IMR-90 (cell line): ENCODE measurements around the gene U2SURP. TPM values are rescaled to one million over a fixed set of nuclear protein-coding genes. Genes with fewer than 3 reads are reported as not detected.

ENCODE experiments used
- ATAC-seq: fragments of 200-7000 bp; cut with Tn5 transposase; 2 replicates; pipeline ENCODE4 v1.9.1; 2020; ENCODE audit warnings: low read depth, mild to moderate bottlenecking, moderate library complexity
- BruUV-seq: library from RNA; stranded (reverse); fragments of 400-500 nt; replicated peaks from 2 replicates; lab custom pipeline; 2021; lab: Mats Ljungman, UMichigan
- CTCF ChIA-PET: fragments of 300-600 bp; formaldehyde crosslinking; extraction: SDS; loops from one replicate; lab custom pipeline; 2021; ENCODE audit warnings: antibody characterized with exemption; lab: Yijun Ruan, JAX
- POLR2A ChIA-PET: fragments of 300-600 bp; sonication (Branson Sonifier 250); formaldehyde crosslinking; loops from one replicate; lab custom pipeline; 2022; ENCODE audit warnings: antibody characterized with exemption; ENCODE audit not compliant: unreplicated experiment; lab: Charles Lee
- DNase-seq: peaks from one replicate; pipeline ENCODE4 v3.0.0; 2013
- H2AFZ ChIP-seq: replicated peaks from 2 replicates; pipeline ENCODE3; 2013; ENCODE audit warnings: low read length, mild to moderate bottlenecking; ENCODE audit not compliant: poor library complexity
- H2AK5ac ChIP-seq: 2 replicates; pipeline ENCODE4 v1.6.1; 2013; ENCODE audit warnings: low read depth, low read length, inconsistent platforms
- H2AK9ac ChIP-seq: replicated peaks from 2 replicates; pipeline ENCODE3; 2013; ENCODE audit warnings: mild to moderate bottlenecking, low read depth, low read length, moderate library complexity; ENCODE audit not compliant: poor library complexity
- H2BK120ac ChIP-seq: 2 replicates; pipeline ENCODE4 v1.6.1; 2013; ENCODE audit warnings: low read depth, low read length, inconsistent platforms
- H2BK15ac ChIP-seq: 3 replicates; pipeline ENCODE4 v1.6.1; 2013; ENCODE audit warnings: low read depth, low read length, inconsistent platforms
- H2BK20ac ChIP-seq: 2 replicates; pipeline ENCODE4 v1.6.1; 2013; ENCODE audit warnings: low read depth, mild to moderate bottlenecking, inconsistent platforms, low read length, moderate library complexity
- H2BK5ac ChIP-seq: 2 replicates; pipeline ENCODE4 v1.6.1; 2013; ENCODE audit warnings: mild to moderate bottlenecking, low read depth, low read length, inconsistent platforms; ENCODE audit not compliant: poor library complexity, severe bottlenecking
- H3K14ac ChIP-seq: replicated peaks from 2 replicates; pipeline ENCODE4 v1.6.1; 2013; ENCODE audit warnings: low read depth, low read length, inconsistent platforms
- H3K18ac ChIP-seq: 2 replicates; pipeline ENCODE4 v1.6.1; 2013; ENCODE audit warnings: low read depth, low read length, control low read depth
- H3K23ac ChIP-seq: 2 replicates; pipeline ENCODE4 v1.6.1; 2013; ENCODE audit warnings: low read depth, low read length, inconsistent platforms
- H3K27ac ChIP-seq: 2 replicates; pipeline ENCODE4 v1.5.1; 2013; ENCODE audit warnings: mild to moderate bottlenecking, control low read depth, low read length; ENCODE audit not compliant: insufficient read depth
- H3K27me3 ChIP-seq: 2 replicates; pipeline ENCODE4 v1.6.1; 2013; ENCODE audit warnings: low read length; ENCODE audit not compliant: control insufficient read depth, insufficient read depth
- H3K36me3 ChIP-seq: 2 replicates; pipeline ENCODE4 v1.6.1; 2013; ENCODE audit warnings: low read length, mixed read lengths; ENCODE audit not compliant: control insufficient read depth, insufficient read depth
- H3K4ac ChIP-seq: 2 replicates; pipeline ENCODE4 v1.6.1; 2013; ENCODE audit warnings: low read depth, low read length, inconsistent platforms
- H3K4me1 ChIP-seq: 2 replicates; pipeline ENCODE4 v1.6.1; 2013; ENCODE audit warnings: low read length, mixed read lengths; ENCODE audit not compliant: control insufficient read depth, insufficient read depth
- H3K4me2 ChIP-seq: 2 replicates; pipeline ENCODE4 v1.6.1; 2013; ENCODE audit warnings: low read depth, mild to moderate bottlenecking, control low read depth, low read length, moderate library complexity
- H3K4me3 ChIP-seq: 2 replicates; pipeline ENCODE4 v1.5.1; 2013; ENCODE audit warnings: low read depth, mild to moderate bottlenecking, control low read depth, low read length, moderate library complexity; ENCODE audit not compliant: insufficient read depth
- H3K56ac ChIP-seq: 2 replicates; pipeline ENCODE4 v1.6.1; 2013; ENCODE audit warnings: low read length, inconsistent platforms; ENCODE audit not compliant: insufficient read depth; ENCODE audit errors: extremely low read depth
- H3K79me1 ChIP-seq, 2 experiments: 2 replicates each; pipeline ENCODE4 v1.6.1; 2013; ENCODE audit warnings: low read length in 2 of 2, inconsistent platforms in 1 of 2, low read depth in 1 of 2
- H3K9ac ChIP-seq: 2 replicates; pipeline ENCODE4 v1.6.1; 2013; ENCODE audit warnings: low read depth, low read length, control low read depth
- H3K9me1 ChIP-seq: 2 replicates; pipeline ENCODE4 v1.6.1; 2013; ENCODE audit warnings: low read length, inconsistent platforms; ENCODE audit not compliant: insufficient read depth
- H3K9me3 ChIP-seq: 2 replicates; pipeline ENCODE4 v1.6.1; 2013; ENCODE audit warnings: low read length; ENCODE audit not compliant: control insufficient read depth, insufficient read depth
- H4K20me1 ChIP-seq: 2 replicates; pipeline ENCODE4 v1.6.1; 2013; ENCODE audit warnings: low read length, inconsistent platforms; ENCODE audit not compliant: insufficient read depth
- H4K5ac ChIP-seq: 2 replicates; pipeline ENCODE4 v1.6.1; 2013; ENCODE audit warnings: mild to moderate bottlenecking, low read depth, low read length, control low read depth
- H4K8ac ChIP-seq, 2 experiments: 2 replicates each; pipeline ENCODE4 v1.6.1; 2013; ENCODE audit warnings: low read depth in 2 of 2, low read length in 2 of 2, control low read depth in 1 of 2, inconsistent platforms in 1 of 2
- H4K91ac ChIP-seq: 2 replicates; pipeline ENCODE4 v1.6.1; 2013; ENCODE audit warnings: low read depth, low read length, inconsistent platforms; ENCODE audit not compliant: insufficient read depth
- BHLHE40 ChIP-seq: fragments of 150-350 bp; IDR thresholded peaks from 2 replicates; pipeline ENCODE4 v1.6.1; 2016; ENCODE audit warnings: mild to moderate bottlenecking, low read depth, low read length
- CEBPB ChIP-seq: IDR thresholded peaks from 2 replicates; pipeline ENCODE4 v1.6.1; 2012; ENCODE audit warnings: low read depth, low read length, improper control_type of control experiment
- CTCF ChIP-seq: conservative IDR thresholded peaks from 2 replicates; pipeline ENCODE4 v1.5.1; 2012; ENCODE audit warnings: mild to moderate bottlenecking, low read depth, low read length, improper control_type of control experiment
- ELK1 ChIP-seq: fragments of 150-350 bp; IDR thresholded peaks from 2 replicates; pipeline ENCODE4 v1.6.1; 2016; ENCODE audit warnings: low read depth, mild to moderate bottlenecking, low read length, moderate library complexity, borderline replicate concordance
- FOS ChIP-seq: fragments of 150-350 bp; IDR thresholded peaks from 2 replicates; pipeline ENCODE4 v1.6.1; 2016; ENCODE audit warnings: low read depth, low read length
- RAD21 ChIP-seq: IDR thresholded peaks from 2 replicates; pipeline ENCODE4 v1.6.1; 2012; ENCODE audit warnings: low read length, improper control_type of control experiment
- USF2 ChIP-seq: fragments of 150-350 bp; IDR thresholded peaks from 2 replicates; pipeline ENCODE4 v1.6.1; 2017; ENCODE audit warnings: mild to moderate bottlenecking, antibody characterized with exemption, low read length, low read depth
- WGBS, 2 experiments: methylation state at CpG; one replicate each; pipeline versions ENCODE4 v1.1.5 to v1.1.7; 2013; ENCODE audit warnings: missing lambda C conversion rate in 2 of 2; ENCODE audit not compliant: insufficient read length in 1 of 2; ENCODE audit errors: extremely low coverage in 2 of 2; 5-methylcytosine and 5-hydroxymethylcytosine counted together
- dilution Hi-C: fragments of 300-500 bp; cut with HindIII; formaldehyde crosslinking; loops from one replicate; pipeline ENCODE4 v1.14.3; 2018; ENCODE audit warnings: low sequenced_read_pairs; ENCODE audit not compliant: unreplicated experiment
- in situ Hi-C: fragments of 300-500 bp; cut with MboI; formaldehyde crosslinking; loops from 3 replicates; pipeline ENCODE4 v1.14.3; 2019; ENCODE audit warnings: low sequenced_read_pairs, inconsistent platforms, mixed read lengths
- intact Hi-C: fragments of 100-400 bp; cut with micrococcal nuclease; formaldehyde crosslinking; loops from 2 replicates; pipeline ENCODE4 v1.10.0; 2022
- polyA plus RNA-seq, 3 experiments: library from polyadenylated mRNA; depleted of rRNA; stranded (reverse); fragments of >200 nt; gene quantifications; 2 replicates each; pipeline ENCODE4 v1.2.3, GENCODE V29; 2012; ENCODE audit warnings: low replicate concordance in 1 of 3
- total RNA-seq: library from RNA; depleted of rRNA; stranded (reverse); fragments of >200 nt; gene quantifications from 2 replicates; pipeline ENCODE4 v1.2.3, GENCODE V29; 2012

U2SURP gene
- total and polyA plus RNA-seq, 2 of the 4 experiments (the other 2 are of a cell fraction) = 24.8 to 29.4 TPM

- H3K9ac ChIP-seq = no peak overlapping the region
- H3K23ac ChIP-seq = no peak overlapping the region
- no peak overlapping the region for H2AFZ ChIP-seq
- H3K18ac ChIP-seq = no peak overlapping the region
- no peak overlapping the region for H2AK5ac ChIP-seq
- ATAC-seq (no peak), DNase-seq (no peak)
- H4K91ac ChIP-seq = no peak overlapping the region
- no CpG with 5 or more reads among the region's 1 CpG for WGBS, 2 experiments
- ChIA-PET POLR2A (no interaction called here), CTCF (interaction anchor here (1.6 kb wide), 1 partner anchor 19 kb away, joined by 5 read pairs; no protein-coding TSS in a partner anchor)
- TF ChIP-seq CTCF (no peak), USF2 (no peak), BHLHE40 (no peak), RAD21 (no peak), FOS (no peak), ELK1 (no peak), CEBPB (no peak)
- no peak overlapping the region for H3K4me2 ChIP-seq
- H3K36me3 ChIP-seq = no peaks in the 10 kb centered on the region
- no peak overlapping the region for H3K27ac ChIP-seq
- dilution Hi-C loops = no loop called here
- no peak overlapping the region for H2BK15ac ChIP-seq
- H3K4me1 ChIP-seq = no peaks in the 10 kb centered on the region
- H3K9me3 ChIP-seq = no peaks in the 10 kb centered on the region
- H4K5ac ChIP-seq = no peak overlapping the region
- H4K20me1 ChIP-seq = no peaks in the 10 kb centered on the region
- H3K4ac ChIP-seq = no peak overlapping the region
- no peaks in the 10 kb centered on the region for H3K9me1 ChIP-seq
- H3K4me3 ChIP-seq = no peak overlapping the region
- H2BK20ac ChIP-seq = no peak overlapping the region
- H3K79me1 ChIP-seq = no peaks in the 10 kb centered on the region
- H2BK120ac ChIP-seq = no peak overlapping the region
- intact Hi-C loops = no loop called here
- peaks cover 13% of the 10 kb centered on the region for H3K27me3 ChIP-seq
- no peak overlapping the region for H4K8ac ChIP-seq
- H3K56ac ChIP-seq = no peak overlapping the region
- H2BK5ac ChIP-seq = no peak overlapping the region
- no TSS peak for BruUV-seq
- in situ Hi-C loops = no loop called here
- no peak overlapping the region for H3K14ac ChIP-seq
- H2AK9ac ChIP-seq = no peak overlapping the region
Measured at GRCh38 chr3:143092191-143092590, 90.8 kb downstream of the U2SURP start.
